ENCODE data around the gene OR3A2.
"Not testable (repeated sequence)": the region's sequence is repeated elsewhere in the genome, so short reads cannot be mapped to it uniquely, and the experiment has no call there.

The OR3A2 gene

DNA sequence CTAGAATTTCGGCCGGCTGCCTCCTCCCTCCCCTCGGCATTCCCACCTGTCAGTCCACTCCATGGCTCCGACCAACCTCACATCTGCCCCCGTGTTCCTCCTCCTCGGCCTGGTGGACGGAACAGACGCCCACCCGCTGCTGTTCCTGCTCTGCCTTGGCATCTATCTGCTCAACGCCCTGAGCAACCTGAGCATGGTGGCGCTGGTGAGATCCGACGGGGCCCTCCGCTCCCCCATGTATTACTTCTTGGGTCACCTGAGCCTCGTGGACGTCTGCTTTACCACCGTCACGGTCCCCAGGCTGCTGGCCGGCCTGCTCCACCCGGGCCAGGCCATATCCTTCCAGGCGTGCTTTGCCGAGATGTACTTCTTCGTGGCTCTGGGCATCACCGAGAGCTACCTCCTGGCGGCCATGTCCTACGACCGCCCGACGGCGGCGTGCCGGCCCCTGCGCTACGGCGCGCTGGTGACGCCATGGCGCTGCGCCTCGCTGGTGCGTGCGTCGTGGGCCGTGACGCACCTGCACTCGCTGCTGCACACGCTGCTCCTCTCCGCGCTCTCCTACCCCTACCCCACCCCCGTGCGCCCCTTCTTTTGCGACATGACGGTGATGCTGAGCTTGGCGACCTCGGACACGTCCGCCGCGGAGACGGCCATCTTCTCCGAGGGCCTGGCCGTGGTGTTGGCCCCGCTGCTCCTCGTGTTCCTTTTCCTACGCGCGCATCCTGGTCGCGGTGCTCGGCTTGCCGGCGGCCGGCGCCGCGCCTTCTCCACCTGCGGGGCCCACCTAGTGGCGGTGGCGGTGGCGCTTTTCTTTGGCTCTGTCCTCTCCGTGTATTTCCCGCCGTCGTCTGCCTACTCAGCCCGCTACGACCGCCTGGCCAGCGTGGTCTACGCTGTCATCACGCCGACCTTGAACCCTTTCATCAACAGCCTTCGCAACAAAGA, at the start of gene OR3A2:
Gene OR3A2, minus strand, starts transcription at position 440 of the 948 bp plus-strand sequence.
- in situ Hi-C loops (cut with MboI; ENCODE audit: low pct_unique_long_range_greater_than_20kb, low sequenced_read_pairs) = no loop called here
- no peak for DNase-seq

DNA sequence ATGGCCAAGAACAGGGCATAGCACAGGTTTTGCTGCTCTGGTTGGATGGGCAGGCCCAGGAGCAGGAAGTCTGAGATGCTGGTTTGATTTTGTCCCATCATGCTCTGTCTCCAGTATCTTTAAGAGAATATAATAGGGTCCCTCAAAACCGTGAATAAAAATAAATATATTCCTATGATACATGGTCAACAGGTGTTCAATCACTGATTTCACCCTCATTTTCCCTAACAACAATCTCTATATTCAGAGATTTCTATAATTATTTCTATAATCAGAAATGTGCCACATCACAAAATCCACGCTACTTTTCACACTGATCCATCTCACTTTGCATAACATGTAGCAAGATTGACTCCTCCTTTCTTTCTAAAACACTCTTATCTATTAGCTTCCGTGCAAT, 47.6 kb upstream of the OR3A2 start, which contains the start of gene OR1E2:
Gene OR1E2, minus strand, starts transcription at position 101 of the 400 bp plus-strand sequence. Its CDS starts 0 bp downstream, at position 101.
- no peak for DNase-seq
- in situ Hi-C loops (cut with MboI; ENCODE audit: low pct_unique_long_range_greater_than_20kb, low sequenced_read_pairs) = no loop called here

DNA sequence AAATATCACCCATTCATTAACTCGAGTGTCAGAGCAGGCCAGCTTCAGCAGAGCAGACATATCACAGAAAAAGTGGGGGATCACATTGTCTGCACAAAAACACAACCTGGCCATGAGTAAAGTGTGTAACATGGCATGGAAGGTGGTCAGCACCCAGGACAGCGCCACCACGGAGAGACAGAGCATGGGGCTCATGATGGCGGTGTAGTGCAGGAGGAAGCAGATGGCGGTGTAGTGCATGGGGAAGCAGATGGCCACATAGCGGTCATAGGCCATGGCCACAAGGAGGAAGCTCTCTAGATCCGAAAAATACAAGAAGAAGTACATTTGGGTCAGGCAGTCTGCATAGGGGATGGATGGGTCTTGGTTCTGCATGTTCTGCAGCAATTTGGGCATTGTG, 47.1 kb upstream of the OR3A2 start:
- DNase-seq = peak; percentile 84
- in situ Hi-C loops (cut with MboI; ENCODE audit: low pct_unique_long_range_greater_than_20kb, low sequenced_read_pairs) = not testable (repeated sequence)

DNA sequence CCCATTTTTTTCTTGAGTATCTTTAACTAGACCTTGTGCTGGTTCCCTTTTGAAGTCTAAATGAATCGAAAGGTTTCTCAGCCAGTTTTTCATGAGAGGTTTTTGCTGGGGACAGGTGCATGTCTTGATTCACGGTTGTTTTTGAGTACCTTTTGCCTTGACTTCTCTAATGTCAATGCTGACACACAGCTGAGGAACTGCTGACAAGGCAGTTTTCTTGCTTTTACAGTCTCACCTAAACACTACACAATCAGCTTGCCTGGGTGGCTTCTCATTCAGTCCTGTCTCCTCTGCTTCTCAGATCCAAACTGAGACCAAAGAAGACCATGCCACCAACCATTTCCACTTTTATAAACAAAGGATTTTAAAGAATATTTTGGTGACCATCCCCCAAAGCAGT, 32.1 kb upstream of the OR3A2 start:
- DNase-seq = no peak
- in situ Hi-C loops (cut with MboI; ENCODE audit: low pct_unique_long_range_greater_than_20kb, low sequenced_read_pairs) = no loop called here

DNA sequence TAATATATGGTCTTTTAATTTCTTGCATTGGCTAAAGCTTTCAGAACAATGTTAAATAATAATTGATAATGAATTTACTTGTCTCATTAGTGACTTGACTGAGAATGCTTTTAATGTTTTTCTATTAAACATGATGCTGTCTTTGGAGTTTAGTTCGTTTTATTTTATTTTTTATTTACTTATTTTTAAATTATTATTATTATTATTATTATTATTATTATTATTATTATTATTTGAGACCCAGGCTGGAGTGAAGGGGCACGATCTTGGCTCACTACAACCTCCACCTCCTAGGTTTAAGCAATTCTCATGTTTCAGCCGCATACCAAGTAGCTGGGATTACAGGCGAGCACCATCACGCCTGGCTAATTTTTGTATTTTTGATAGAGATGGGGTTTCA, 29.5 kb upstream of the OR3A2 start:
- in situ Hi-C loops (cut with MboI; ENCODE audit: low pct_unique_long_range_greater_than_20kb, low sequenced_read_pairs) = no loop called here
- DNase-seq = no peak

DNA sequence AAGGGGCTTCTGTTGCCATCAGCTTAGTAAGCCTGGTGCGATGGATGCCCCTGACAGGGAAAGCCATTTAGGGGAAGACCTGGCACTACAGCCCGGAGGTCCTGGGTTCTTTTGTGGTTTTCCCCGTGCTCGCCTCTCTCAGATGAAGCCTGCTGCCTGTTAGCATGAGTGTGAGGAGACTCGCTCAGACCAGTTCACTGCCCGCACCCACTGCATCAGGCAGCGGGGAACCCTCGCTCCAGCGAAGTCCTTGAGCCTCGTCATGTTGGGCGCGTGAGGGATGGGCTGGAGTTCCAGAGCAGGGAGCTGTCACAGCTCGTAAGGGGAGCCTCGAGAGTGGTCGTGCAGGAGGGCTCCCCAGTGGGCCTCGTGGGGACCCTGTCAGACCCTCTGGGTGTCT, 26.1 kb upstream of the OR3A2 start:
- DNase-seq; in situ Hi-C loops (cut with MboI; ENCODE audit: low pct_unique_long_range_greater_than_20kb, low sequenced_read_pairs): not testable (repeated sequence)

DNA sequence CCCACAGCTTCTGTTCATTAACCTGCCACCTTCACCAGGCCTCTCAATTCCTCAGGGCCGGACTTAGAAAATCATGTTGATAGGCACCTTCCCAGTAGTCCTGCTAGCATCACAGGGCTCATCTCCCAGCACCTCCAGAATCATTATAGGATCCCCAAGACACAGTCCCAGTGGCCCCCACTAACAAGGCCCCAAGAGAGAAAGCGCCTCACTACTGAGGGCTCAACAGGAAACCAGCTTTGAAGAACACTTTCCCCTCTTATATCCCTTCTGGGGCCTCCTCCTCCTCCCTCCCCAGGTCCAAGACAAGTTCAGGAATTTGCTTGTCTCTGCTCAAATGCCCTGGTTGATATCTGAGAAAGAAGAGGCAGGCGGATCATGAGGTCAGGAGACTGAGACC, 25.0 kb upstream of the OR3A2 start, which contains the start of gene OR3A3:
Gene OR3A3, plus strand, starts transcription at position 301 of the 400 bp plus-strand sequence.
- DNase-seq = no peak
- in situ Hi-C loops (cut with MboI; ENCODE audit: low pct_unique_long_range_greater_than_20kb, low sequenced_read_pairs) = no loop called here

DNA sequence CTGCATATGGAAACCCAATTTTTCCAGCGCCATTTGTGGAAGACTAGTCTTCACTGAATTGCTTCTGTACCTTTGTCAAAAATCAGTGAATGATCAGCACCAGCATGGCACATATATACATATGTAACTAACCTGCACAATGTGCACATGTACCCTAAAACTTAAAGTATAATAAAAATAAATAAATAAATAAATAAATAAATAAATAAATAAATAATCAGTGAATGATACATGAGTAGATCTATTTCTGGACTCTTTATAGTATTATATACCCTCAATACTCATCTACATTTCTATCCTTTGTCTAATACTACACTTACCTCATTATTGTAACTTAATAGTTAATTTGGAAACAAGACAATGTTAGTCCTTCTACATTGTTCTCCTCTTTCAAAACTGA, 17.7 kb upstream of the OR3A2 start:
- in situ Hi-C loops (cut with MboI; ENCODE audit: low pct_unique_long_range_greater_than_20kb, low sequenced_read_pairs); DNase-seq: not testable (repeated sequence)

DNA sequence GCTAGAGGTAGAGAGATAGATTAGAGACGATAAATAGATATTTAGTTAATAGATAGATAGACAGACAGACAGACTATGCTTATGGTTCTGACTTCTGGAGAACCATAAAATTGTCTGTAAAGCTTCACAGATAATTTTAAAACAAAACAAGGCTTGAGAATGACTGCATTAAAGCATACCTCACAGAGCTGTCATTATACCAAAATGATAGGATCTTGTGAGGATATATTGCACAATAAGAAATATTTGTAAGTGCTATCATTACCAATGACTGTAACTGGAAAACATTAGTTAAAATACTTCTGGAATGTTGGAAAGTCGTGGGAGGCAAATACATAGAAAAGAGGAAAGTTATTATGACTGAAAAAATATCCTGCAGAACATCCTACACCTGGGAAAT, 15.7 kb upstream of the OR3A2 start:
- in situ Hi-C loops (cut with MboI; ENCODE audit: low pct_unique_long_range_greater_than_20kb, low sequenced_read_pairs) = no loop called here
- DNase-seq = no peak

DNA sequence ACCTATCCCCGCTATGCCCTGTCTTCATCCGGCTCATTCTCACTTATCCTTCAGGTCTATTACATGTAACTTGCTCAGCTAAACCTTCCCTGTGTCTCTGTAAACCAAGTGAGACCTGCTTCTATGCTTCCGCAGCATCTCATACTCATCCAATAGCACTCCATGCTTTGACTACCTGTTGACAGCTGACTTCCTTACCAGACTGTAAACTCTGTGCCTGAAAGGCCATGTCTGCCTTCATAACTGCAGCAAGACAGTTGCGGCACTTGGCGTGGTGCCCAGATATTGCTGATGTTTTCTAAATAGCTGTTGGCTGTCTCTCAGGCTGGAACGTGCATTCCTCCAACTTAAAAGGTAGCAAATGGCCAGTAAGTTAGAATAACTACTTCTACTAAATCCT, 13.9 kb upstream of the OR3A2 start:
- in situ Hi-C loops (cut with MboI; ENCODE audit: low pct_unique_long_range_greater_than_20kb, low sequenced_read_pairs) = no loop called here
- no peak for DNase-seq

DNA sequence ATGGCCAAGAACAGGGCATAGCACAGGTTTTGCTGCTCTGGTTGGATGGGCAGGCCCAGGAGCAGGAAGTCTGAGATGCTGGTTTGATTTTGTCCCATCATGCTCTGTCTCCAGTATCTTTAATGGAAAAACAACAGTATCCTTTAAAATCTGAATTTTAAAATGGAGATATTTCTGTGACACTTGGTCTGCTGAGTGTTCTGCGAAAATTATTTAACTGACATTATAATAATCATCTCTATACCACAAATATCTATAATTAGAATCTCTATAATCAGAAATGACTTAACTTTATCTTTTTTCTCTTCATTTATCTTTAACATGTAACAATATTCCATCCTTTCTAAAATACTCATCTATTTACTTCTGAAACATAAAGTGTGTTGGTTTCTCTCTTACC, 12.2 kb upstream of the OR3A2 start, which contains the start of gene OR1E1:
Gene OR1E1, minus strand, starts transcription at position 101 of the 400 bp plus-strand sequence. Its CDS starts 0 bp downstream, at position 101.
- DNase-seq = no peak
- in situ Hi-C loops (cut with MboI; ENCODE audit: low pct_unique_long_range_greater_than_20kb, low sequenced_read_pairs) = no loop called here

DNA sequence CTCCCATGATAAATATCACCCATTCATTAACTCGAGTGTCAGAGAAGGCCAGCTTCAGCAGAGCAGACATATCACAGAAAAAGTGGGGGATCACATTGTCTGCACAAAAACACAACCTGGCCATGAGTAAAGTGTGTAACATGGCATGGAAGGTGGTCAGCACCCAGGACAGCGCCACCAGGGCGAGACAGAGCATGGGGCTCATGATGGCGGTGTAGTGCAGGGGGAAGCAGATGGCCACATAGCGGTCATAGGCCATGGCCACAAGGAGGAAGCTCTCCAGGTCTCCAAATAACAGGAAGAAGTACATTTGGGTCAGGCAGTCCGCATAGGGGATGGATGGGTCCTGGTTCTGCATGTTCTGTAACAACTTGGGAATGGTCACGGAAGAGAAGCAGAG, 11.7 kb upstream of the OR3A2 start:
- peak; percentile 26 for DNase-seq
- in situ Hi-C loops (cut with MboI; ENCODE audit: low pct_unique_long_range_greater_than_20kb, low sequenced_read_pairs) = not testable (repeated sequence)

DNA sequence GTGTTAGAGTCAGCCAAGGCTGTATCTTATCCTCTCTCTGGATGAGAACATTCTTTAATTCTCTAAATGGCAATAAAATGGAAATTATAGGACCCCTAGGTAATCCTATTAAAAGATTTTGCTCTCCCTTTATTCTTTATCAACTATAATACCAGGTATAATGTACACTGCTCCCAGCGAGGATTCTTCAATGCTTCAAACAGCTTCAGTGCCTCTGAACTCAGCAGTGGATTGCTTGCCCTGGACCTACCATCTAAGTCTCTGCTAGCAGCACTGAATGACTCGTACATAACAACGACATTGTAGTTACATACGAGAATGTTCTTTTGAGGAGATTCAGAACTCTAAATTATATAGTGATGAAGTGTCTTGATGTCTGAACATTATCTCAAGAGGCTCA, 3.7 kb upstream of the OR3A2 start:
- in situ Hi-C loops (cut with MboI; ENCODE audit: low pct_unique_long_range_greater_than_20kb, low sequenced_read_pairs) = no loop called here
- no peak for DNase-seq

DNA sequence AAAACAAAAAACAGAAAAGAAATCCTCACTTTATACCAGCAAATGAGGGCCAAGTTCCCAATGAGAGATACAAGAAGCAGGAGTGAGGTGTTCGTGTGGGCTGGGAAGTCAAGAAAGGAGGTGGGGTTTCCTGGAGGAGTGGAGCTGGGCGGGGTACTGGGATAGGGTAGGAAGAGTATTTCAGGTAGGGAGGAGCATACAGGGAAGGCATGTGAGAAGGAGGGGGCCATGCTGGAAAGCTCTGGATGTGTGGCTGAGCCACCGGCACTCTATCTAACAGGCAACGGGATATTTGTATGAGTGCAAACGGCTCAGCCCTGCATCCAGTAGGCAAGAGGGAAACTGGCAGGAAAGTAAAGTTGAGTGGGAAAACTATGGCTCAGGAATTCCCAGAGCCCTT, 4.2 kb downstream of the OR3A2 start:
- no peak for DNase-seq
- in situ Hi-C loops (cut with MboI; ENCODE audit: low pct_unique_long_range_greater_than_20kb, low sequenced_read_pairs) = no loop called here

DNA sequence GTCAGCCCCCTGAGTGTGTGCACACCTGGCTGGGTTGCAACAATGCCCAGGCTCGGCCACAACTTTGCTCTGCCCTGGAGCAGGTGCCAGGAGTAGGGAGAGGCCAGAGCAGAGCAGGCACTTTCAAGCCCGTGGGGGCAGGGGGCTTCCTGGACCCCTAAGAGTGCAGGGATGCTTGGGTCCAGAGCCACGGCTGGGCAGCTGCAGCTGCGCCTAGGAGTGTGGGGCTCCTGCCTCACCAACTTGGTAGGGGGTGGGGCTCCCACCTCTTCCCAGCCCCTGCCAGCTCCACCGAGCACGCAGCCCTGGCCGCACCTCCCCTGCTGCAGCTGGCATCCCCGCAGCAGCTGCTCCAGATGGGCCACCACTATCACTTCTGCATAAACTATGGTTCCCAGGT, 7.8 kb downstream of the OR3A2 start:
- in situ Hi-C loops (cut with MboI; ENCODE audit: low pct_unique_long_range_greater_than_20kb, low sequenced_read_pairs) = no loop called here

DNA sequence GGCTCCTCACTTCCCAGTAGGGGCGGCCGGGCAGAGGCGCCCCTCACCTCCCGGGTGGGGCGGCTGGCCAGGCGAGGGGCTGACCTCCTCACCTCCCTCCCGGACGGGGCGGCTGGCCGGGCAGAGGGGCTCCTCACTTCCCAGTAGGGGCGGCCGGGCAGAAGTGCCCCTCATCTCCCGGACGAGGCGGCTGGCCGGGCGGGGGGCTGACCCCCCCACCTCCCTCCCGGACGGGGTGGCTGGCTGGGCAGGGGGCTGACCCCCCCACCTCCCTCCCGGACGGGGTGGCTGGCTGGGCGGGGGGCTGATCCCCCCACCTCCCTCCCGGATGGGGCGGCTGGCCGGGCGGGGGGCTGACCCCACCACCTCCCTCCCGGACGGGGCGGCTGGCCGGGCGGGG, 14.9 kb downstream of the OR3A2 start:
- in situ Hi-C loops (cut with MboI; ENCODE audit: low pct_unique_long_range_greater_than_20kb, low sequenced_read_pairs); DNase-seq: not testable (repeated sequence)

More for the DNA sequence above, 7.8 kb downstream of the OR3A2 start:
- no peak for DNase-seq

DNA sequence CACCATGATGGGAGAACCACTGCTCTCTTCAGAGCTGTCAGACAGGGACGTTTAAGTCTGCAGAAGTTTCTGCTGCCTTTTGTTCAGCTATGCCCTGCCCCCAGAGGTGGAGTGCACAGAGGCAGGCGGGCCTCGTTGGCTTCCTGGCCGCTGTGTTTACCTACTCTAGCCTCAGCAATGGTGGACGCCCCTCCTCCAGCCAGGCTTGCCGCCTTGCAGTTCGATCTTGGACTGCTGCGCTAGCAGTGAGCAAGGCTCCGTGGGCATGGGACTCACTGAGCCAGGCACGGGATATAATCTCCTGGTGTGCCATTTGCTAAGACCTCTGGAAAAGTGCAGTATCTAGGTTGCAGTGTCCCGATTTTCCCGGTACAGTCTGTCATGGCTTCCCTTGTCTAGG, 43.3 kb downstream of the OR3A2 start:
- in situ Hi-C loops (cut with MboI; ENCODE audit: low pct_unique_long_range_greater_than_20kb, low sequenced_read_pairs); DNase-seq: not testable (repeated sequence)

DNA sequence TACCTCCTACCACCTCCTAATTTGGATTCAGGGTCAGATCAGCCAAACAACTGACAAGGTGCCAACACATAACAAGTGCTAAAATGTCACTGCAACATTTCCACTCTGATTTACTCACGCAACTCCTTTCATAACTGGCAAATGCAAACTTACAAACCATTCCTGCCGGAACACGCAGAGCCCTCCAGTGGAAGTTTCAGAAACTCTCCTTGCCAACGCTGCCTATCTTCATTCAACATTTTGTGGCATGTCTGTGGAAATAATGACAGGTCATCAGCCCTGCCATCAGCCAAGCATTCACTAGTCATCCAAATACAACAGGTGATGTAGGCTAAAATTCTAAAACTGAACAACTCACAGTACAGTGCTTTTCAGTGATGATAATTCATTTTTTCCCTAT, 50.2 kb downstream of the OR3A2 start:
- in situ Hi-C loops (cut with MboI; ENCODE audit: low pct_unique_long_range_greater_than_20kb, low sequenced_read_pairs) = no loop called here
- peak; percentile 3 for DNase-seq

DNA sequence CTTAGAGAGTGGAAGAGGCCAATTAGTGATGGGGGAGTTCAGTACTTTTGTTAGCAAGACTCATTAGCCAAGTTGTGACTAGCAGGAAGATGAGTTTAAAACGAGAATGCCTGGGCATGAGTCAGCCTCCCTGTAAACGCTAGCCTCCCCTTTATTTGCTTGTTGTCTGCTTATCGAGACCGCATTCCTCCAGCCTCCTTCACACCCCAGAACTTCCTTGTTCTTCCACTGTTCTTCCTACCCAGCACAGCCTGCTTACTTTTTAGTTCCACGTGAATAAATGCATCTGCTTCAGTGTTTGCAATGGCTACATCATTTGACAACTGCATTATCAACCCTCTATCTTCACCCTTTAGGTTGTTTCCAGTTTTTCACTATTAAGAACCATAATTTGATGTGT, 67.8 kb downstream of the OR3A2 start:
- no peak for DNase-seq
- in situ Hi-C loops (cut with MboI; ENCODE audit: low pct_unique_long_range_greater_than_20kb, low sequenced_read_pairs) = loop anchor here (25.0 kb wide), 1 partner anchor 106 kb away; the partner anchor contains the start of gene OR1A1

DNA sequence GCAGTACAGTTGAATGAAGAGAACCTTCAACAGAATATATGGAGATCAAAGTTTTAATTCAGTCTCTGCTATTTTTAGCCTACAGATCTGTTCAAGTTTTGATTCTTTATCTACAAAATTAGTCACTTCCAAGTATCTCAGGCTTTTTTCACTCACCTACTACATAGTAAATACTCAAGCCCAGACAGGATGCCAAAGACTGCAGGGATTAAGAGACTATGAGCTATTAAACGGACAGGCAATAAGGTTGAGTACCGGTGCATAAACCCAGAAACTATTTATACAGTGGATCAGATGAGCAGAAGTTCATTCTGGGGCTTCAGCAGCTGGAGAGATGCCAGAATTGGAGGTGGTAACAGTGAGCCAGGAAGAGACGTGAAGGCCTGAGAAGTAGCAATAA, 69.3 kb downstream of the OR3A2 start:
- no peak for DNase-seq
- in situ Hi-C loops (cut with MboI; ENCODE audit: low pct_unique_long_range_greater_than_20kb, low sequenced_read_pairs) = loop anchor here (25.0 kb wide), 1 partner anchor 105 kb away; the partner anchor contains the start of gene OR1A1

All from KBM-7 (cell line).